Esophagus muscularis mucosa (tissue), 4 donors: ENCODE results near the gene OR10G8.

ENCODE experiments used
- CTCF ChIP-seq, 3 experiments: fragments of 200-600 bp in 2 of 3; fragments of 450-650 bp in 1 of 3; sonication (generic) in 2 of 3; IDR thresholded peaks; one replicate each; pipeline ENCODE4 v1.5.1; 2017 to 2019; ENCODE audit warnings: antibody characterized with exemption in 3 of 3, mild to moderate bottlenecking in 2 of 3, moderate library complexity in 1 of 3
- EP300 ChIP-seq: sonication (generic); formaldehyde crosslinking; IDR thresholded peaks from one replicate; pipeline ENCODE4 v1.6.1; 2017; ENCODE audit warnings: antibody characterized with exemption
- POLR2A ChIP-seq: fragments of 450-650 bp; IDR thresholded peaks from one replicate; pipeline ENCODE4 v1.6.1; 2017; ENCODE audit warnings: antibody characterized with exemption, moderate library complexity, mild to moderate bottlenecking, low read depth
- POLR2AphosphoS5 ChIP-seq, 2 donors: sonication (generic); formaldehyde crosslinking; IDR thresholded peaks; one replicate each; pipeline ENCODE4 v1.6.1; 2017; ENCODE audit warnings: antibody characterized with exemption in 2 of 2

- no peak for TF ChIP-seq POLR2A
- TF ChIP-seq EP300, result no peak
- no peak for TF ChIP-seq CTCF (IDR thresholded peaks at IDR 0.05)
- TF ChIP-seq POLR2AphosphoS5 (IDR thresholded peaks at IDR 0.05), result no peak
Observed at GRCh38 chr11:124068601-124069110, 42.1 kb downstream of the OR10G8 start.
